HG02642 (cell line): ENCODE measurements around the gene MOG.
A peak's percentile ranks its signal among the peaks of the same experiment; 100 is the strongest.

Experiments used
- ATAC-seq: cut with Tn5 transposase; IDR thresholded peaks from one replicate; pipeline ENCODE4 v1.9.1; 2021; ENCODE audit warnings: mild to moderate bottlenecking; ENCODE audit not compliant: unreplicated experiment, poor library complexity

MOG gene

GRCh38 chr6:29656798-29657197 lies at the start of gene MOG:
Gene MOG (plus strand): TSS chr6:29657092. CDS start chr6:29657210, 118 bp downstream.
- no peak for ATAC-seq

- ATAC-seq: no peak
Measured at GRCh38 chr6:29608131-29608530, 48.8 kb upstream of the MOG start.

- no peak for ATAC-seq
Measured at GRCh38 chr6:29610540-29610939, 46.4 kb upstream of the MOG start.

- ATAC-seq: no peak
Measured at GRCh38 chr6:29611426-29611825, 45.5 kb upstream of the MOG start.

- no peak for ATAC-seq
Measured at GRCh38 chr6:29617782-29618554, 38.9 kb upstream of the MOG start.

- no peak for ATAC-seq
Measured at GRCh38 chr6:29619578-29620160, 37.2 kb upstream of the MOG start.

- ATAC-seq: no peak
Measured at GRCh38 chr6:29620630-29621029, 36.3 kb upstream of the MOG start.

- no peak for ATAC-seq
Measured at GRCh38 chr6:29624520-29624961, 32.4 kb upstream of the MOG start.

GRCh38 chr6:29625337-29625930 lies 31.5 kb upstream of the MOG start:
- ATAC-seq: no peak

GRCh38 chr6:29626948-29627754 lies 29.7 kb upstream of the MOG start:
- no peak for ATAC-seq

GRCh38 chr6:29627755-29628418 lies 29.0 kb upstream of the MOG start:
- no peak for ATAC-seq

GRCh38 chr6:29628419-29629281 lies 28.2 kb upstream of the MOG start:
- peak; percentile 43 for ATAC-seq

GRCh38 chr6:29629571-29629970 lies 27.3 kb upstream of the MOG start:
- no peak for ATAC-seq

GRCh38 chr6:29630315-29630714 lies 26.6 kb upstream of the MOG start:
- no peak for ATAC-seq

- no peak for ATAC-seq
Measured at GRCh38 chr6:29631209-29631810, 25.6 kb upstream of the MOG start.

- peak; percentile 28 for ATAC-seq
Measured at GRCh38 chr6:29631860-29632731, 24.8 kb upstream of the MOG start.

- peak; percentile 80 for ATAC-seq
Measured at GRCh38 chr6:29632789-29633533, 23.9 kb upstream of the MOG start, which contains the start of gene GABBR1. Gene GABBR1 (minus strand): TSS chr6:29633183. CDS start chr6:29632385, 798 bp downstream.
